Muscle layer of colon (tissue), 2 donors: Measurements from ENCODE around the gene CCDC178.
"Not testable (repeated sequence)": the region's sequence is repeated elsewhere in the genome, so short reads cannot be mapped to it uniquely, and the experiment has no call there.

Source experiments
- H3K27ac ChIP-seq: one replicate; pipeline ENCODE4 v1.7.0; 2013; ENCODE audit warnings: low read depth, mild to moderate bottlenecking, low read length, moderate library complexity
- H3K27me3 ChIP-seq, 2 donors: one replicate each; pipeline ENCODE4 v1.7.0; 2013; ENCODE audit warnings: low read length in 2 of 2, mild to moderate bottlenecking in 2 of 2; ENCODE audit not compliant: insufficient read depth in 2 of 2, control insufficient read depth in 1 of 2
- H3K36me3 ChIP-seq: one replicate; pipeline ENCODE4 v1.7.0; 2013; ENCODE audit warnings: mild to moderate bottlenecking, low read length; ENCODE audit not compliant: insufficient read depth
- H3K4me1 ChIP-seq: one replicate; pipeline ENCODE4 v1.7.0; 2013; ENCODE audit warnings: mild to moderate bottlenecking, low read length; ENCODE audit not compliant: insufficient read depth
- H3K4me3 ChIP-seq, 2 donors: one replicate each; pipeline ENCODE4 v1.7.0; 2013; ENCODE audit warnings: low read length in 2 of 2, low read depth in 1 of 2, mild to moderate bottlenecking in 1 of 2, moderate library complexity in 1 of 2
- H3K9ac ChIP-seq: one replicate; pipeline ENCODE4 v1.7.0; 2013; ENCODE audit warnings: low read length
- H3K9me3 ChIP-seq: one replicate; pipeline ENCODE4 v1.7.0; 2013; ENCODE audit warnings: mild to moderate bottlenecking, low read length
- donor health status: abdominal sarcoma.
- donor health status: Adenocarcinoma of cecum.

Gene CCDC178

DNA sequence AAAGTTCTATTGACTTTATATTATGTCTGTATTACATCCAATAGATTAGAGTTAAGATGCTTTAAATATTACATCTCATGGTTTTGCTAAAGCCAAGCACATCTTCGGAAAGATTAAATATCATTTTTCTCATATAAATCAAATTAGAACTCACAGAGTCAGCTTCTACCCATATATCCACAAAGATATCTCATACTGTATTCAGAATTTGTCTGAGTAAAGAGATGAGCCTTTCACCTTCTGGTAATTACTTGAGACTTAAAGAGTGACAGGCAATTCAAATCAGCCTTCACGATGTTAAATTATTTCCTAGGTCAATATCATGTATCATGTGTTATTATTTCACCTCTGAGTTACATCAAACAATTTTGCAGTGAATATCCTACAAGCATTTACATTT, 13.0 kb downstream of the CCDC178 start:
- no peak overlapping the region for H3K4me3 ChIP-seq

DNA sequence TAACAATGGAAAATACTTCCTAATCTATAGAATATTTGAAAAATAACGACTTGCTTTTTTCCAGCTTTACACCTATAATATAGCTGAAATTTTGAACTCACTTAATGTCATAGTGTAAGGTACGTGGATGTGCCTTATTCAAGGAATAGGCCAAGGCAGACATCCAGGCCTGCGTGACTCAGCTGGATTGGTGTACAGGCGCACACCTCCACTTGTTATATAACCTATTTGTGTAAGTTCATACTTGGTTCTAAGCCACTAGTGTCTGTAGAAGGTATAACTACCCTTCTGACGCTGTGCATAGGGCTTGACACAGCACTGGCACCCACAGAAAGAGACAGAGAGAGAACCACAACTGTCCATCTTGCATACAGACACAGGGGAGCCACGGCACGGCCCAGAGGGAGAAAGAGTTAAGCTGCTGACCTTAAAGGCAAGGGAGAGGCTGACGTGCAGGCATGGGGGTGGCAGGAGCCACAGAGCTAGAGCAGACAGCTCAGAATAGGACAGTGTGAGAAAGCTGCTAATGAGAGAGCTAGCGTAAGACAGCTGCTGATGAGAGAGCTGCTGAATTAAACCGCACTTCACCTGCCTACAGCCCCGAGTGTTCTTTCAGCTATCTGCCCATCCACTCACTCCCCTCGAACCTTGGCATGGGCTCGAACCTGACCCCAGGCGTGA, 16.1 kb downstream of the CCDC178 start:
- Histone ChIP-seq H3K27ac (no peak overlapping the region), H3K4me1 (no peaks in the 10 kb centered on the region), H3K9ac (no peak overlapping the region), H3K9me3 (no peaks in the 10 kb centered on the region), H3K36me3 (no peaks in the 10 kb centered on the region), H3K27me3 (no peaks in the 10 kb centered on the region), H3K4me3 (no peak overlapping the region)

More for the DNA sequence above, 13.0 kb downstream of the CCDC178 start:
- Histone ChIP-seq H3K9ac (no peak overlapping the region), H3K9me3 (no peaks in the 10 kb centered on the region), H3K36me3 (no peaks in the 10 kb centered on the region), H3K27me3 (no peaks in the 10 kb centered on the region), H3K27ac (no peak overlapping the region), H3K4me1 (no peaks in the 10 kb centered on the region)

DNA sequence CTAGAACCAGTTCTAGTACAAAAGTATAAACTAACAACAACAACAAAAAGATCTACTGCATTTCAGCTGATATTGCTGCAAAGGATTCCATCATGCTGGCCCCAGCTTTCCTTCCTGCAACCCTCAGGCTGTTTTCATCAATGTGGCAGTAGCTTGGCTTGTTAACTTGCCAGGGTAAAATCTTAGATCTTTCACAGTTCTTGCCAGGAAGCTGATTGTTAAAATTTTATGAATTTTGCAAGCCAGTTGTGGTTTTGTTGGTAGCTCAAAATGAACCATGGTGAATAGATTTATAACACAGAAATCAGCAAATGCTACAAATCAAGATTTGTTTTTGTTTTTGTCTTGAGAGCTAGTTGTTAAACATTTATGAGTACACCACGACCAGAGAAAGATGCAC, 19.3 kb downstream of the CCDC178 start:
- no peaks in the 10 kb centered on the region for H3K9me3 ChIP-seq
- no peak overlapping the region for H3K27ac ChIP-seq
- no peak overlapping the region for H3K4me3 ChIP-seq
- no peaks in the 10 kb centered on the region for H3K36me3 ChIP-seq
- H3K4me1 ChIP-seq, result no peaks in the 10 kb centered on the region
- no peaks in the 10 kb centered on the region for H3K27me3 ChIP-seq
- no peak overlapping the region for H3K9ac ChIP-seq

DNA sequence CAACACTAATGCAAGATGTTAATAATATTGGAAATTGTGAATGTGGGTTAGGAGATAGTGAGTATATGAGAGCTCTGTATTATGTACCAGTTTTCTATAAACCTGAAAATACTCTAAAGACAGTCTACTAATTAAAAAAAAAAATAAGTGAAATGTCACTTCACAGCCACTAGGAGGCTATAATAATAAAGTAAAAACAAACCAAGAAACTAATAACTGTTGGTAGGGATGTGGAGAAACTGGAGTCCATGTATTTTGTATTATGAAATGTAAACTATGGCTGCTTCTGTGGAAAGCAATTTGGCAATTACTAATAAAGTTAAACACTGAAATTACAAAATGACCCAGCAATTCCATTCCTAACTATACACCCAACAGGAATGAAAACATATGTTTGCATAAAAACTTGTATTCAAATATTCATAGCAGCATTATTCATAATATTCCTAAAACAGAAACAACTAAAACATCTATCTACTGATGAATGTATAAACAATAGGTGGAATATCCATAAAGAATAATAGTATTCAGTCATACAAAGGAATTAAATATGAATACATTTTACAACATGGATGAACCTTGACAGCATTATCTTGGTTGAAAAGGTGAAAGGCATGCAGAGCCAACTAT, 36.2 kb downstream of the CCDC178 start:
- H3K9me3 ChIP-seq, result no peaks in the 10 kb centered on the region
- H3K4me3 ChIP-seq, result no peak overlapping the region
- no peaks in the 10 kb centered on the region for H3K36me3 ChIP-seq
- H3K27ac ChIP-seq, result no peak overlapping the region
- no peaks in the 10 kb centered on the region for H3K27me3 ChIP-seq
- H3K9ac ChIP-seq, result no peak overlapping the region
- no peaks in the 10 kb centered on the region for H3K4me1 ChIP-seq

DNA sequence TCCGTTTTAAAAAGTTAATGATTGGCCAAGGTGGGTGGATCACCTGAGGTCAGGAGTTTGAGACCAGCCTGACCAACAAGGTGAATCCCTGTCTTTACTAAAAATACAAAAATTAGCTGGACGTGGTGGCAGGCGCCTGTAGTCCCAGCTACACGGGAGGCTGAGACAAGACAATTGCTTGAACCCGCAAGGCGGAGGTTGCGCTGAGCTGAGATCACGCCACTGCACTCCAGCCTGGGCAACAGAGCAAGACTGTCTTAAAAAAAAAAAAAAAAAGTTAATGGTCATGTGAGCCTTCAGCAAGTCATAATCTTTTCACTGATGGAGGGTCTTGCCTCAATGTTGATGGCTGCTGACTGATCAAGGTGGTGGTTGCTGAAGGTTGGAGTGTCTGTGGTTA, 41.6 kb downstream of the CCDC178 start:
- H3K27me3 ChIP-seq, H3K4me3 ChIP-seq, H3K9ac ChIP-seq, H3K4me1 ChIP-seq, H3K27ac ChIP-seq, H3K36me3 ChIP-seq, H3K9me3 ChIP-seq: not testable (repeated sequence)

DNA sequence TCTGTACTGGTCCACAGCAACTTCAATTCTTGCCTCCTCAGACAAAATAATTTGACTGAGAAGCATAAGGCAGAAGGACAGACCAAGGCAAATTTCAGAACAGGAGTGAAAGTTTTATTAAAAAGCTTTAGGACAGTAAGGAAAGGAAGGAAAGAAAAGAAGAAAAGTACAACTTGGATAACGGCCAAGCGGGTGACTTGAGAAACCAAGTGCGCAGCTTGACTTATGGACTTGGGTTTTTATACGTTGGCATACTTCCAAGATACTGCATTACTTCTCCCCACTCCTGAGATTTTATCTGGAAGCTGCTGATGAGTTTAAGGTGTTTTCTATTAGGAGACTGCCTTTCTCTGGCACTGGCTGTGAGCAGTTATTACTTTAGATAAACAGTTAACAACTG, 64.7 kb downstream of the CCDC178 start:
- Histone ChIP-seq H3K9me3 (no peaks in the 10 kb centered on the region), H3K9ac (no peak overlapping the region), H3K36me3 (no peaks in the 10 kb centered on the region), H3K27ac (no peak overlapping the region), H3K4me1 (no peaks in the 10 kb centered on the region), H3K27me3 (no peaks in the 10 kb centered on the region), H3K4me3 (no peak overlapping the region)

DNA sequence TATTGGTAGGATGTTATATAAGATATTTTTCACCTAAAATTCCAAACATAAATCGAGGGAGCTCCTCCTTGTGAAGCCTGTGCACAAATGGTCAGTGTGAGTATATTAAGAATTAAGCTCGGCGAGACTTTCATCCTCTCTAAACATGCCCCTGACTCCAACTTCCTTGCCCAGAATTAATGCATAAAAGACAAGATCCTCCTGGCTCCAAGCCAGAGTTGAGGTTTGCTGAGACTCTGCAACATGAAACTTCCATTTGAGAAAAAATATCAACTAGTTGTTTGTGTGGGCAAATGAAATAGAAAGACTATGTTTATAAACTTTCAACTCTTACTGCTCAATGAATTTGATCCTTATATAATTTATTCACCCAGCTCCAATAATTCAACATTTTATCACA, 68.1 kb downstream of the CCDC178 start:
- Histone ChIP-seq H3K9ac (no peak overlapping the region), H3K27me3 (no peaks in the 10 kb centered on the region), H3K36me3 (no peaks in the 10 kb centered on the region), H3K27ac (no peak overlapping the region), H3K9me3 (no peaks in the 10 kb centered on the region), H3K4me3 (no peak overlapping the region), H3K4me1 (no peaks in the 10 kb centered on the region)

DNA sequence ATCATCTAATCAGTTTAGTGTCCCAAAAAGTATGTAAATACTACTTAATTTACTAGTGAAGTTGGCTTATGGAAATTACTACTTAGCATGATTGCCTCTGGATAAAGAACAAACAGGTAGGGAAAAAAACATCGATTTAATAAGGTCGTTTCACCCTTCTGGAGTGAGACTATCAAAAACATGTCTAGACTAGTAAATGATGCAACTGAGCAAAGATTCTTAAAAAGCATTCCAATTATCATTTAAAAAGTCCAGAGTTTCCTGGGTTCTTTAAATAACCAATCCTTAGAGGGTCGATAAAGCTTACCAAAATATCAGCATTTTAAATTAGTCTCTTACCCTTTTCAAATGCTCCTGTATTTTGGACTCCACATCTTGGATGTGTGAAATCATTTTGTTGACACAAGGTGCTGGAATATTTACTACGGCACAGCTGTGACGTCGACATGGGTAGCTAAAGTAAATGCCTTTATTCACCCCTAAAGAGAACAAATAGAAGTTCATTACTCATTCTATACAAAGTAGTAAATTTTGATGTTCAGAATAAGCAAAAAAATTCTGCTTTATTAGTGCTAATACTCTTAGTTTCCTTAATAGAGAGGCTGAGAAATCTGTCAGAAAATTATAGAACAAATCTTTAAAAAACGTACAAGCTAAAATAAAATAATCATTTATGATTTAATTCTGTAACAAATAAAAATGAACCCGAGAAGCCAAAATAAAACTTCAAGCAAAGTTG, 70.6 kb downstream of the CCDC178 start:
- Histone ChIP-seq H3K9ac (no peak overlapping the region), H3K27ac (no peak overlapping the region), H3K27me3 (no peaks in the 10 kb centered on the region), H3K4me1 (no peaks in the 10 kb centered on the region), H3K4me3 (no peak overlapping the region), H3K36me3 (no peaks in the 10 kb centered on the region), H3K9me3 (no peaks in the 10 kb centered on the region)

DNA sequence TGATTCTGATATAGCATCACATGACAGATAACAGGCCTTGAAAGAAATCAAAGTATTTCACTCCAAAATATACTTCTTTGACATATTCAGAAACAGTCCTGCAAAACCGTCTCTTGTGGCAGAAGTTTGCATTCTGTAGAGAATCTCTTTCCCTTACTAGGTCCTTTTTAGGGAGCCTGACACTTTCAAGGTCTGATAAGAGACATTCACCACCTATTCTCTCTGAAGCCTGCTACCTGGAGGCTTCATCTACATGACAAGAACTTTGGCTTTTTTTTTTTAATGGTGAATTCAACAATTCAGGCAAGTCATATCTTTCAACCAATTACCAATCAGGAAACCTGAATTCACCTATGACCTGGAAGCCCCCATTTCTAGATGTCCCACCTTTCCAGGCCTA, 83.8 kb downstream of the CCDC178 start:
- no peaks in the 10 kb centered on the region for H3K4me1 ChIP-seq
- no peak overlapping the region for H3K27ac ChIP-seq
- no peaks in the 10 kb centered on the region for H3K9me3 ChIP-seq
- H3K36me3 ChIP-seq, result no peaks in the 10 kb centered on the region
- no peaks in the 10 kb centered on the region for H3K27me3 ChIP-seq
- no peak overlapping the region for H3K9ac ChIP-seq
- H3K4me3 ChIP-seq, result no peak overlapping the region

DNA sequence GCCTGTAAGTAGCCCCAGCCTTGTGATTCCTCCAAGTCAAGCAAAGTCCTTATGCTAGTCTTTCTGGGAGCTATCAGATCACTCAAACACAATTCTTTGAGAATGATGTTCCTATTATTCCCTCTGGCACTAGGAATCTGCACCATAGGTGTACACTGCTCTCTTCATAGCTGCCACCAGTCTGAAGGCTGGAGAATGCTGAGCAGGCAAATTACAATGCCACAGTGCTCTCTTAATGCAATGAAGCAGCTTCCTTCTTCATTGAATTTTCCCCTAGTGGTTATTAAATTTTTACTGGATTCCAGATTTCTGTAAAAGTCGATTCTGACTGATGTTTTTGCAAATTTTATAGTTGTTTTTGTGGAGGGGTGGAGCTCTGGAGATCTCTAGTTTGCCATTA, 84.8 kb downstream of the CCDC178 start:
- H3K4me3 ChIP-seq, result no peak overlapping the region
- H3K9ac ChIP-seq, result no peak overlapping the region
- no peaks in the 10 kb centered on the region for H3K36me3 ChIP-seq
- no peaks in the 10 kb centered on the region for H3K4me1 ChIP-seq
- H3K9me3 ChIP-seq, result no peaks in the 10 kb centered on the region
- H3K27ac ChIP-seq, result no peak overlapping the region
- H3K27me3 ChIP-seq, result no peaks in the 10 kb centered on the region

DNA sequence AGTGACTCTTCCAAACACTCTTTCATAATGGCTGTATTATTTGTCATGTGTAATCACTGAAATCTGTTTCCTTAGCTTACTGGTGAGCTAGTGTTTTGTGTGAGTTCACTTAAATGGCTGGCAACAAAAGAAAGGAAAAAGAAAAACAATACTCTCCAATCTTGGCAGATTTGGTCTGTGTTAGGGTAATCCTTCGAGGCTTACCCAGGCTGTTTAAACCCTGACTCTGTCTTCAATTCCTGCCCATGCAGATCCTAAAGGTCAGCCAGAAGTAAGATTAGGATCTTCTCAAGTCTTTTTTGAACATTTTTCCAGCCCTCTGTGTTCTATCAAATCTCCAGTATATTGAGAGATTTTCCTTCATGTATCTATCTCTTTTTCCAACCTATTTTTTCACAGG, 85.3 kb downstream of the CCDC178 start:
- no peak overlapping the region for H3K27ac ChIP-seq
- H3K9ac ChIP-seq, result no peak overlapping the region
- H3K4me3 ChIP-seq, result no peak overlapping the region
- H3K4me1 ChIP-seq, result no peaks in the 10 kb centered on the region
- no peaks in the 10 kb centered on the region for H3K36me3 ChIP-seq
- no peaks in the 10 kb centered on the region for H3K27me3 ChIP-seq
- no peaks in the 10 kb centered on the region for H3K9me3 ChIP-seq
